ENCODE results near the gene PRIM1. TPM values are rescaled to one million over a fixed set of nuclear protein-coding genes. Genes with fewer than 3 reads are reported as not detected.
"Not testable (repeated sequence)": the region's sequence is repeated elsewhere in the genome, so short reads cannot be mapped to it uniquely, and the experiment has no call there.

PRIM1 gene
- total RNA-seq, 1 experiment from 2014 or later, result 25.0 TPM

DNA sequence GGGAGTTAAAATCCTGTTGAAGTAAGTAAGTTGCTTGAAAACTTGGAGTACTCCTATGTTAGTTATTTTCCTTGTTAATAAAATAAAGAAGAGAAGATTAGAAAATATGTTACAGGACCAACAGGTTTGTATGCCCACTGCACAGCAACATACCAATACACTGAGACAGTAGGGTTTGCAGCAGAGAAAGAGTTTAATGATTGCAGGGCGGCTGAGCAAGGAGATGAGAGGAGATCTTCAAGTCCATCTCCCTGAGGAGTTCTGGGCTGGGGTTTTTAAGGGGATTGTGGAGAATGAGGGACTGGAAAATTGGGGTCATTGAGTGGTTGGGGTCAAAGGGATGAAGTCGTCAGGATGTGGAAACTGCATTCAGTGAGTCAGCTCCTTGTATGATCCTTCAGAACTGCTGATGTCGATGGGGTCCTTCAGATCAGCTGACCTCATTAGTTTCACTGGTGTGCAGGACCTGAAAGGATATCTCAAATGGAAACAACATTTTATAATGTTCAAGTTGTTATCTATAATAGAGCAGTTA, 6.7 kb upstream of the PRIM1 start:
- BruUV-seq (replicated peaks), result no TSS peak
- ATAC-seq (no peak), DNase-seq (ENCODE audit: low read depth, low spot score) (no peak)
- Histone ChIP-seq H3K27ac (ENCODE audit: low read length) (no peak overlapping the region), H3K27me3 (ENCODE audit: control insufficient read depth, insufficient read depth, low read length) (no peaks in the 10 kb centered on the region), H3K36me3 (ENCODE audit: control insufficient read depth, insufficient read depth, low read length) (no peaks in the 10 kb centered on the region), H3K9me3 (ENCODE audit: control insufficient read depth, insufficient read depth, low read depth, low read length) (peaks cover 12% of the 10 kb centered on the region; the same call in 1 of the 2 replicates), H3K4me1 (ENCODE audit: control insufficient read depth, insufficient read depth, low read length) (no peaks in the 10 kb centered on the region), H3K4me3 (ENCODE audit: low read depth in 2 of 2, low read length in 2 of 2) (no peak overlapping the region)
- intact Hi-C loops (cut with micrococcal nuclease; ENCODE audit: unreplicated experiment), result loop anchor here (2.0 to 5.0 kb wide), 3 partner anchors 228 to 354 kb away; partner anchors contain the start of gene STAT6
- CTCF ChIA-PET, result interaction anchor here (0.7 kb wide), 1 partner anchor 229 kb away, joined by 5 read pairs; no protein-coding TSS in a partner anchor
- POLR2A ChIA-PET, result no interaction called here
- in situ Hi-C loops (cut with HindIII; ENCODE audit: low pct_unique_long_range_greater_than_20kb, low sequenced_read_pairs), result no loop called here
- TF ChIP-seq TCF7L2 (IDR thresholded peaks at IDR 0.05; ENCODE audit: low read depth, low read length) (no peak), POLR2AphosphoS5 (IDR thresholded peaks at IDR 0.05; ENCODE audit: low read depth, low read length) (no peak), CTCF (IDR thresholded peaks at IDR 0.05) (no peak), REST (IDR thresholded peaks at IDR 0.05; ENCODE audit: insufficient read depth in 1 of 2, low read depth in 2 of 2, low read length in 1 of 2) (no peak), SIN3A (IDR thresholded peaks at IDR 0.05; ENCODE audit: borderline replicate concordance, insufficient read depth, low read depth, low read length) (no peak)

DNA sequence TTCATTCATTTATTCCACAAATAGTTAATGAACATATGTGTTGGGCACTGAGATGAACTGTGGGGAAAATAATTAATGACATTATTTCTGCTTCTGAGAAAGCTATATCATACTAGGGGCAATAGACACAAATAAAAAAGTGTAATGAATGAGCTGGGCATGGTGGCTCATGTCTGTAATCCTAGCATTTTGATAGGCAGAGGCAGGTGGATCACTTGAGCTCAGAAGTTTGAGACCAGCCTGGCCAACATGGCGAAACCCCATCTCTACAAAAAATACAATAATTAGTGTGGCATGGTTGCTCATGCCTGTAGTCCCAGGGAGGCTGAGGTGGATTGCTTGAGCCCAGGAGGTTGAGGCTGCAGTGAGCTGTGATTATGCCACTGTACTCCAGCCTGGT, 5.8 kb upstream of the PRIM1 start:
- POLR2A ChIA-PET; in situ Hi-C loops (cut with HindIII; ENCODE audit: low pct_unique_long_range_greater_than_20kb, low sequenced_read_pairs); H3K4me3 ChIP-seq (ENCODE audit: low read depth in 2 of 2, low read length in 2 of 2); H3K27me3 ChIP-seq (ENCODE audit: control insufficient read depth, insufficient read depth, low read length); ATAC-seq; DNase-seq (ENCODE audit: low read depth, low spot score); H3K36me3 ChIP-seq (ENCODE audit: control insufficient read depth, insufficient read depth, low read length); BruUV-seq (replicated peaks); H3K27ac ChIP-seq (ENCODE audit: low read length); H3K4me1 ChIP-seq (ENCODE audit: control insufficient read depth, insufficient read depth, low read length): not testable (repeated sequence)
- H3K9me3 ChIP-seq (ENCODE audit: control insufficient read depth, insufficient read depth, low read depth, low read length), result peaks cover 12% of the 10 kb centered on the region; the same call in 1 of the 2 replicates
- CTCF ChIA-PET, result interaction anchor here (0.6 to 0.7 kb wide), 2 partner anchors 230 to 354 kb away, joined by 3 to 5 read pairs; no protein-coding TSS in a partner anchor
- intact Hi-C loops (cut with micrococcal nuclease; ENCODE audit: unreplicated experiment), result loop anchor here (2.0 to 5.0 kb wide), 3 partner anchors 229 to 354 kb away; partner anchors contain the start of gene STAT6

GRCh38 chr12:56753566-56753965, 1.4 kb upstream of the PRIM1 start:
- CTCF ChIA-PET, result interaction anchor here (0.7 kb wide), 1 partner anchor 248 kb away, joined by 3 read pairs; no protein-coding TSS in a partner anchor
- ATAC-seq (no peak), DNase-seq (ENCODE audit: low read depth, low spot score) (no peak)
- H3K9me3 ChIP-seq (ENCODE audit: control insufficient read depth, insufficient read depth, low read depth, low read length), result peaks cover 6% of the 10 kb centered on the region; the same call in 1 of the 2 replicates
- no peak overlapping the region for H3K4me3 ChIP-seq (ENCODE audit: low read depth in 2 of 2, low read length in 2 of 2)
- intact Hi-C loops (cut with micrococcal nuclease; ENCODE audit: unreplicated experiment), result no loop called here
- H3K27ac ChIP-seq (ENCODE audit: low read length), result no peak overlapping the region
- H3K36me3 ChIP-seq (ENCODE audit: control insufficient read depth, insufficient read depth, low read length), result no peaks in the 10 kb centered on the region
- peaks cover 5% of the 10 kb centered on the region; the same call in 1 of the 2 replicates for H3K4me1 ChIP-seq (ENCODE audit: control insufficient read depth, insufficient read depth, low read length)
- POLR2A ChIA-PET, result no interaction called here
- BruUV-seq (replicated peaks), result no TSS peak
- TF ChIP-seq SIN3A (IDR thresholded peaks at IDR 0.05; ENCODE audit: borderline replicate concordance, insufficient read depth, low read depth, low read length) (no peak), POLR2AphosphoS5 (IDR thresholded peaks at IDR 0.05; ENCODE audit: low read depth, low read length) (no peak), TCF7L2 (IDR thresholded peaks at IDR 0.05; ENCODE audit: low read depth, low read length) (no peak), CTCF (IDR thresholded peaks at IDR 0.05) (no peak), REST (IDR thresholded peaks at IDR 0.05; ENCODE audit: insufficient read depth in 1 of 2, low read depth in 2 of 2, low read length in 1 of 2) (no peak)
- in situ Hi-C loops (cut with HindIII; ENCODE audit: low pct_unique_long_range_greater_than_20kb, low sequenced_read_pairs), result no loop called here
- no peaks in the 10 kb centered on the region for H3K27me3 ChIP-seq (ENCODE audit: control insufficient read depth, insufficient read depth, low read length)
